Stimulated activated CD8-positive, alpha-beta memory T cell treated with anti-CD3 and anti-CD28 coated beads, Interleukin-2, amount 100 ng/mL, for 1 hour (primary cell): Measurements from ENCODE around the gene BEST1.
"Not testable (repeated sequence)": the region's sequence is repeated elsewhere in the genome, so short reads cannot be mapped to it uniquely, and the experiment has no call there.

Experiments used
- DNase-seq, 2 donors: peaks; one replicate each; pipeline ENCODE4 v3.0.0-alpha.2; 2020; ENCODE audit warnings: low read depth in 2 of 2

Gene BEST1

GRCh38 chr11:61978703-61979661 lies 28.8 kb downstream of the BEST1 start:
- DNase-seq, result no peak

- no peak for DNase-seq
These were observed 30.8 kb downstream of the BEST1 start for GRCh38 chr11:61980783-61981541.

GRCh38 chr11:61983419-61983818 lies 33.3 kb downstream of the BEST1 start:
- no peak for DNase-seq

- no peak for DNase-seq
These were observed 35.7 kb downstream of the BEST1 start for GRCh38 chr11:61985869-61986268.

GRCh38 chr11:61994981-61995380 lies 44.8 kb downstream of the BEST1 start:
- no peak for DNase-seq

- DNase-seq, result no peak
These were observed 46.8 kb downstream of the BEST1 start for GRCh38 chr11:61996933-61997332.

- no peak for DNase-seq
These were observed 49.2 kb downstream of the BEST1 start for GRCh38 chr11:61999141-61999975.

- no peak for DNase-seq
These were observed 50.6 kb downstream of the BEST1 start for GRCh38 chr11:62000539-62001446.

GRCh38 chr11:62001450-62002191 lies 51.5 kb downstream of the BEST1 start:
- no peak for DNase-seq

- not testable (repeated sequence) for DNase-seq
These were observed 52.1 kb downstream of the BEST1 start for GRCh38 chr11:62002283-62002682.

- no peak for DNase-seq
These were observed 54.3 kb downstream of the BEST1 start for GRCh38 chr11:62004473-62004872.

GRCh38 chr11:62008193-62008592 lies 58.0 kb downstream of the BEST1 start:
- no peak for DNase-seq

GRCh38 chr11:62010935-62011528 lies 60.9 kb downstream of the BEST1 start:
- DNase-seq, result no peak

GRCh38 chr11:62011881-62012280 lies 61.7 kb downstream of the BEST1 start:
- no peak for DNase-seq

GRCh38 chr11:62012451-62012831 lies 62.3 kb downstream of the BEST1 start:
- DNase-seq, result no peak

- no peak for DNase-seq
These were observed 62.8 kb downstream of the BEST1 start for GRCh38 chr11:62012832-62013461.
